Choroid plexus epithelial cell (primary cell): ENCODE data around the gene MTA2.
"Not testable (repeated sequence)": the region's sequence is repeated elsewhere in the genome, so short reads cannot be mapped to it uniquely, and the experiment has no call there.

Experiments
- DNase-seq: peaks from one replicate; pipeline ENCODE4 v3.0.0-alpha.2; 2010; ENCODE audit warnings: low read depth
- H3K4me3 ChIP-seq: 2 replicates; pipeline ENCODE4 v1.5.1; 2011; ENCODE audit warnings: low read depth, mild to moderate bottlenecking, control low read depth, low read length, moderate library complexity
- TF ChIP-seq, protein P1 (sequence below): conservative IDR thresholded peaks from 2 replicates; pipeline ENCODE4 v1.5.1; 2011; ENCODE audit warnings: low read depth, mild to moderate bottlenecking, control low read depth, inconsistent platforms, low read length, moderate library complexity

Gene MTA2

GRCh38 chr11:62574363-62575071 lies 27.1 kb downstream of the MTA2 start:
- H3K4me3 ChIP-seq: peak overlapping the region; percentile 85
- no peak for DNase-seq
- TF ChIP-seq, protein P1, sequence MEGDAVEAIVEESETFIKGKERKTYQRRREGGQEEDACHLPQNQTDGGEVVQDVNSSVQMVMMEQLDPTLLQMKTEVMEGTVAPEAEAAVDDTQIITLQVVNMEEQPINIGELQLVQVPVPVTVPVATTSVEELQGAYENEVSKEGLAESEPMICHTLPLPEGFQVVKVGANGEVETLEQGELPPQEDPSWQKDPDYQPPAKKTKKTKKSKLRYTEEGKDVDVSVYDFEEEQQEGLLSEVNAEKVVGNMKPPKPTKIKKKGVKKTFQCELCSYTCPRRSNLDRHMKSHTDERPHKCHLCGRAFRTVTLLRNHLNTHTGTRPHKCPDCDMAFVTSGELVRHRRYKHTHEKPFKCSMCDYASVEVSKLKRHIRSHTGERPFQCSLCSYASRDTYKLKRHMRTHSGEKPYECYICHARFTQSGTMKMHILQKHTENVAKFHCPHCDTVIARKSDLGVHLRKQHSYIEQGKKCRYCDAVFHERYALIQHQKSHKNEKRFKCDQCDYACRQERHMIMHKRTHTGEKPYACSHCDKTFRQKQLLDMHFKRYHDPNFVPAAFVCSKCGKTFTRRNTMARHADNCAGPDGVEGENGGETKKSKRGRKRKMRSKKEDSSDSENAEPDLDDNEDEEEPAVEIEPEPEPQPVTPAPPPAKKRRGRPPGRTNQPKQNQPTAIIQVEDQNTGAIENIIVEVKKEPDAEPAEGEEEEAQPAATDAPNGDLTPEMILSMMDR: no peak

- TF ChIP-seq, protein P1: no peak
- peak; percentile 100 for DNase-seq
Measured at GRCh38 chr11:62573592-62574362, 27.9 kb downstream of the MTA2 start, which contains the start of gene EEF1G. TSS of gene EEF1G (minus strand) at chr11:62573891. CDS start at chr11:62573842, 49 bp downstream.

GRCh38 chr11:62573006-62573591 lies 28.6 kb downstream of the MTA2 start:
- DNase-seq: peak; percentile 45
- peak overlapping the region; percentile 98 for H3K4me3 ChIP-seq
- TF ChIP-seq, protein P1: no peak

More at GRCh38 chr11:62573592-62574362, 27.9 kb downstream of the MTA2 start, which contains the start of gene EEF1G:
- peak within 1 kb of the TSS; percentile 98 for H3K4me3 ChIP-seq

DNA sequence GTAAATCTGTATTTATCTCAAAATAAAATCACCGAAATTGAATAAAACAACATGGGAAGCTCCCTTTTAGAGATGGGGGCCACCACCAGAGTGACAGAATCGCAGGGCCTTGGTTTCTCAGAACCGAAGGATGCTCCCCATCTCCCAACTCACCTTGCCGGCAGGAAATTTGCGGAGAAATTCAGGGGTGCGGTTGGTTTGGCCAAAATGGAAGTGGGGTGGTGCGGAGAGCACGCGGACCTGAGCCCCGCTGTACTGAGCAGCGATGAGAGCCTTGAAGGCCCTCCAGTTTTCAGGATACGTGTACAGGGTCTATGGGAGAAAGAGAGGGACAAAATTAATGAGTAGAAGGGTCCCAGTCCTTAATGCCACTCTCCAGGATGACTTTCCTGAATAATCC lies 29.2 kb downstream of the MTA2 start:
- TF ChIP-seq, protein P1: no peak
- peak overlapping the region; percentile 98 for H3K4me3 ChIP-seq
- no peak for DNase-seq

DNA sequence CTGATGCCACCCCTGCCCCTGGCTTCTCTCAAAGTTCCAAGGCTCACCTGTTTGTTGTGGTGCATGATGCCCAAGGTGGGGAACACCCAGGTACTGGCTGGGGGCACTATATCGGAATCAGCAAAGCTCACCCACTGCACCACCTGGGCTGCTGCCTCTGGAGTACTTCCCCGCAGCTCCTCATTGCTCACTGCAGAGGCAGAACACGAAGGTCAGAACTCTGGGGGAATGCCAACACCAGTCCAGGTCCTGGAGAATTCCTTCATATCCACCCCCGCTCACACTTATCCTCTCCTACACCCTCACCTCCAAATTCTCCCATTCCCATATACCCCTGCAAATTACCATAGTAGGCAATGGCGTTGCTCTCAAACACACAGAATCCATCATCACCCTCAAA lies 30.2 kb downstream of the MTA2 start:
- not testable (repeated sequence) for H3K4me3 ChIP-seq, DNase-seq

GRCh38 chr11:62570903-62571302 lies 30.8 kb downstream of the MTA2 start:
- not testable (repeated sequence) for H3K4me3 ChIP-seq, DNase-seq

GRCh38 chr11:62569611-62570010 lies 32.1 kb downstream of the MTA2 start:
- H3K4me3 ChIP-seq: no peak overlapping the region
- TF ChIP-seq, protein P1: no peak
- no peak for DNase-seq
